ENCODE data around the gene LHFPL3.

DNA sequence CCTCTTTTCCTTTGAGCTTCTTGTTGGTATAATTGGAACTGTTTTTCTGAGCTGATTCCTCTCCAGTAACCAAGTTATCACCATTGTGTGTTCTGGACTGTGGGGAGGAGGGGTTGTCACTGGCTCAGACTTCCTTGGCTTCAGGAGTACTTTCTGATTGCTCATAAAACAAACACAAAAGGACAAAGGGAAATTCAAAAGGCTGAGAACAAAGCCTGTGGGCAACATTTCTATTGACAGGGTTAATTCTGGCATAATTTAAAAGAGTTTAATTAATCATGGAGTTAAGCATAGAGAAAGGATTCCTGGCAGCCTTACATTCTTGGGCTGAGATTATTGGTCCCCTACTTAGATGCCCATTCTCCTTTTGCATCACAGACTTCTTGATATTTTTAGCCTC is 462.7 kb downstream of the LHFPL3 start:
- TF ChIP-seq CEBPB (IDR thresholded peaks at IDR 0.05) (no peak), RAD21 (IDR thresholded peaks at IDR 0.05; ENCODE audit: low read depth) (no peak), EP300 (IDR thresholded peaks at IDR 0.05; ENCODE audit: borderline replicate concordance) (no peak)

Data from Ishikawa (cell line).